Hepatocyte (in vitro differentiated cells): ENCODE measurements around the gene NEUROG1. TPM values are rescaled to one million over a fixed set of nuclear protein-coding genes. Genes with fewer than 3 reads are reported as not detected.
A peak's percentile ranks its signal among the peaks of the same experiment; 100 is the strongest.

ENCODE experiments used
- DNase-seq: peaks from one replicate; pipeline ENCODE4 v3.0.0-alpha.2; 2016; ENCODE audit warnings: low spot score
- H2AFZ ChIP-seq: fragments of 200-600 bp; sonication (generic); 2 replicates; pipeline ENCODE4 v1.6.0; 2016; ENCODE audit warnings: antibody characterized with exemption, mild to moderate bottlenecking
- H3K27ac ChIP-seq: fragments of 200-600 bp; sonication (generic); 2 replicates; pipeline ENCODE4 v1.5.1; 2016; ENCODE audit warnings: mild to moderate bottlenecking
- H3K27me3 ChIP-seq: fragments of 200-600 bp; sonication (generic); 2 replicates; pipeline ENCODE4 v1.6.1; 2016
- H3K36me3 ChIP-seq: fragments of 200-600 bp; sonication (generic); replicated peaks from 2 replicates; pipeline ENCODE4 v1.5.1; 2016; ENCODE audit warnings: low read depth; ENCODE audit not compliant: insufficient read depth
- H3K4me1 ChIP-seq: fragments of 200-600 bp; sonication (generic); 2 replicates; pipeline ENCODE4 v1.5.1; 2016; ENCODE audit warnings: mild to moderate bottlenecking, moderate library complexity; ENCODE audit not compliant: insufficient read depth
- H3K4me2 ChIP-seq: fragments of 200-600 bp; sonication (generic); 2 replicates; pipeline ENCODE4 v1.6.0; 2016
- H3K4me3 ChIP-seq: fragments of 200-600 bp; sonication (generic); 2 replicates; pipeline ENCODE4 v1.5.1; 2016; ENCODE audit warnings: mild to moderate bottlenecking
- H3K79me2 ChIP-seq: fragments of 200-600 bp; sonication (generic); 2 replicates; pipeline ENCODE4 v1.6.0; 2017; ENCODE audit warnings: mild to moderate bottlenecking
- H3K9me2 ChIP-seq: fragments of 200-600 bp; sonication (generic); replicated peaks from 2 replicates; pipeline ENCODE4 v1.6.0; 2017; ENCODE audit warnings: mild to moderate bottlenecking; ENCODE audit not compliant: insufficient read depth
- H3K9me3 ChIP-seq: fragments of 200-600 bp; sonication (generic); 2 replicates; pipeline ENCODE4 v1.5.1; 2016; ENCODE audit warnings: low read depth, mild to moderate bottlenecking
- H4K20me1 ChIP-seq: fragments of 200-600 bp; sonication (generic); 2 replicates; pipeline ENCODE4 v1.6.0; 2016; ENCODE audit warnings: mild to moderate bottlenecking; ENCODE audit not compliant: insufficient read depth, poor library complexity, severe bottlenecking
- EZH2 ChIP-seq: fragments of 200-600 bp; sonication (generic); IDR thresholded peaks from 2 replicates; pipeline ENCODE4 v1.6.1; 2016; ENCODE audit warnings: antibody characterized with exemption, mild to moderate bottlenecking, borderline replicate concordance
- EZH2phosphoT487 ChIP-seq: fragments of 200-600 bp; sonication (generic); IDR thresholded peaks from one replicate; pipeline ENCODE4 v1.6.1; 2018; ENCODE audit warnings: antibody characterized with exemption, mild to moderate bottlenecking, low read depth, moderate library complexity; ENCODE audit not compliant: unreplicated experiment, severe bottlenecking
- WGBS: methylation state at CpG from one replicate; pipeline ENCODE4 v1.1.6; 2016; ENCODE audit warnings: low lambda C conversion rate; ENCODE audit errors: missing lambda C conversion rate; 5-methylcytosine and 5-hydroxymethylcytosine counted together
- polyA plus RNA-seq: library from polyadenylated mRNA; unstranded; fragments of >200 nt; fragmentation: Nextera tagmentation; extraction: Ambion mirVana; gene quantifications from 2 replicates; pipeline ENCODE4 v1.2.1, GENCODE V29; 2016
- total RNA-seq: library from RNA; depleted of rRNA; stranded (reverse); fragments of >200 nt; gene quantifications from 2 replicates; pipeline ENCODE4 v1.2.3, GENCODE V29; 2014
- TF ChIP-seq, protein P1 (sequence below): fragments of 200-600 bp; sonication (generic); IDR thresholded peaks from 2 replicates; pipeline ENCODE4 v1.5.1; 2016; ENCODE audit warnings: antibody characterized with exemption, mild to moderate bottlenecking; ENCODE audit not compliant: poor library complexity

NEUROG1 gene
- total and polyA plus RNA-seq, 2 experiments from 2014 or later = not detected

DNA sequence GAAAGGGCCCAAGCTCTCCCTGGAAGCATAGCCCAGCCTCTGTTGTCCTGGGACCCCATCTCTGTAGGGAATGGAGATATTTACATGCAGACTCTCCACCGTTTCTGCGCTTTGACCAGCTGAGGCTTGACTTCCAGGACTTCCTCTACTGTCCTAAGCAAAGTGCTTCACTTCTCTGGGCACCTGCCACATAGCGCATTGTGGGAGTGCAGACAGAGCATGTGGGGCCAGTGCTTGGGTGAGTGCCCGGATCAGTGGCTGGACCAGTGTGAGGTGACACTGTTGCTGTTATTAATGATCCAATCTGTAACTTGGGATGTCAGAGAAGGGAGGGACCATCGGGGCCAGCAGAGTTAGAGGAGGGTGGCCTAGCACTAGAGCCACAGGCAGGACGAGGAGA lies 32.5 kb upstream of the NEUROG1 start:
- Histone ChIP-seq H3K36me3 (no peaks in the 10 kb centered on the region), H3K79me2 (no peaks in the 10 kb centered on the region), H3K27ac (no peak overlapping the region), H3K9me3 (no peaks in the 10 kb centered on the region), H3K4me2 (no peak overlapping the region), H3K27me3 (no peaks in the 10 kb centered on the region), H2AFZ (no peak overlapping the region), H4K20me1 (no peaks in the 10 kb centered on the region), H3K4me1 (no peaks in the 10 kb centered on the region), H3K4me3 (no peak overlapping the region), H3K9me2 (no peaks in the 10 kb centered on the region)
- TF ChIP-seq EZH2 = no peak
- DNase-seq = no peak
- 87% methylated on average over 6 of the region's 6 CpGs for WGBS

DNA sequence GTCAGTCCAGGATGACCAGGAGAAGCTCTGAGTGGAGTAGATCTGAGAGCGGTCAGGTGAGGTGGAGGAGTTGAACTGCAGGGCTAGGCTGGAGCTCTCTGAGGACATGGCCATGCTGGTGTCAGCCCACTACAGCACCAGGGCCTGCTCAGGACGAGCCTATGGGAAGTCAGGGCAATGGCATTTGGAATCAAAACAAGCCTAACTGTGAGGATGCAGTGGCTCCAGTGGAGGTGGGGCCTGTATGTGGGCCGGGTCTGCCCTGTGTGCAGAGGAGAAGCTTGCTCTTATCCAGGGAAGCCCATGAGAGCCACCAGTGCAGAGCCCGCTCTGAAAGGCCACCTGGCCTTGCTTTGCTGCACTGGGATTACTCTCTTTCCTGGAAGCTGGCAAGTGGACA lies 31.9 kb upstream of the NEUROG1 start:
- no peaks in the 10 kb centered on the region for H3K36me3 ChIP-seq
- no peaks in the 10 kb centered on the region for H3K79me2 ChIP-seq
- H3K4me1 ChIP-seq = no peaks in the 10 kb centered on the region
- no peaks in the 10 kb centered on the region for H4K20me1 ChIP-seq
- no peak overlapping the region for H3K4me3 ChIP-seq
- H3K27ac ChIP-seq = no peak overlapping the region
- H3K27me3 ChIP-seq = no peaks in the 10 kb centered on the region
- no peaks in the 10 kb centered on the region for H3K9me3 ChIP-seq
- no peak for DNase-seq
- TF ChIP-seq EZH2 (no peak), EZH2phosphoT487 (no peak)
- TF ChIP-seq, protein P1, sequence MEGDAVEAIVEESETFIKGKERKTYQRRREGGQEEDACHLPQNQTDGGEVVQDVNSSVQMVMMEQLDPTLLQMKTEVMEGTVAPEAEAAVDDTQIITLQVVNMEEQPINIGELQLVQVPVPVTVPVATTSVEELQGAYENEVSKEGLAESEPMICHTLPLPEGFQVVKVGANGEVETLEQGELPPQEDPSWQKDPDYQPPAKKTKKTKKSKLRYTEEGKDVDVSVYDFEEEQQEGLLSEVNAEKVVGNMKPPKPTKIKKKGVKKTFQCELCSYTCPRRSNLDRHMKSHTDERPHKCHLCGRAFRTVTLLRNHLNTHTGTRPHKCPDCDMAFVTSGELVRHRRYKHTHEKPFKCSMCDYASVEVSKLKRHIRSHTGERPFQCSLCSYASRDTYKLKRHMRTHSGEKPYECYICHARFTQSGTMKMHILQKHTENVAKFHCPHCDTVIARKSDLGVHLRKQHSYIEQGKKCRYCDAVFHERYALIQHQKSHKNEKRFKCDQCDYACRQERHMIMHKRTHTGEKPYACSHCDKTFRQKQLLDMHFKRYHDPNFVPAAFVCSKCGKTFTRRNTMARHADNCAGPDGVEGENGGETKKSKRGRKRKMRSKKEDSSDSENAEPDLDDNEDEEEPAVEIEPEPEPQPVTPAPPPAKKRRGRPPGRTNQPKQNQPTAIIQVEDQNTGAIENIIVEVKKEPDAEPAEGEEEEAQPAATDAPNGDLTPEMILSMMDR = no peak
- H3K4me2 ChIP-seq = no peak overlapping the region
- H2AFZ ChIP-seq = no peak overlapping the region
- no peaks in the 10 kb centered on the region for H3K9me2 ChIP-seq
- 73% methylated on average over 4 of the region's 4 CpGs for WGBS

DNA sequence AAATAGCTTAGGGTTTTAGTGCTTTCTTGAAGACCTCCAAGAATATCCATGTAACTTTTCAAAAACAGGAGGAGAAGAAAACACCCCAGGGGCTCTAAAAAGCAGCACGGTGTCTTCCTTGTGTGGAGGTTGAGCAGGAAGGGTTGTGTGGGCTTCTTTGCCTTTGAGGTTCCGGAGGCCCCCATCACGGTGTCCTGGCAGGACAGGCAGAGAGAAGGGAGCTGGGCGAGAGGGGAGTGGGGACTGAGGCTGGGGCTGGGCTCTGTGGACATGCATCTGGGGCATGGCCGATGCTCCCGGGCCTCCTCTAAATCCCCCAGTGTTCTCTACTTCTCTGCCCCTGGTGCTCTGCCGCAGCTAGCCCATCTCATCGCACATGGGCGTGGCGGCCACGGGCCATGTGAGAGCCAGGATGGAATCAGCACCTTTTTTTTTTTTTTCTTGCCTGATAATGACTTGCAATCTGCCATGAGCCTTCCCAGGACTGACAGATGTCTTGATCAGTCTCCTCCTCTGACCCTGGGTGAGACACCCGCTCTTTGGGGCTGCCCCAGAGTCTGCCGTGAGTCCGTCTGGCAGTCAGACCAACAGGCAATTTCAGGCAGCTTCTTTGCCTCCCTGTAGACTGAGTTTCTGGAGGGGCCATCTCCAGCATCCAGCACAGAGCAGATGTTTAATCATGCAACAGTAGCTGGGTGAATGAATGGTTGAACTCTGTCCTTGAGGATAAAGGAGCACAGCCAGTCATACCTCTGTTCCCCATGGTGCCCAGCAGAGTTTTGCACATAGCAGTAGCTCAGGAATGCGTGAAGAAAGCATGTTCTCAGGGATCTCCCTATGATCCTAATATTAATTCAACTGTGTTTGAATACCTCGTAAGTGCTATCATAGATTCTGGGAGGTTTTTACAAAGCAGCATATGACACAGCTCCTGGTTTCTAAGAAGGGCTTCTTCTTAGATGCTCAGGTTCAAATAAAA lies 30.9 kb upstream of the NEUROG1 start:
- Histone ChIP-seq H3K79me2 (no peaks in the 10 kb centered on the region), H3K27me3 (no peaks in the 10 kb centered on the region), H3K36me3 (no peaks in the 10 kb centered on the region), H2AFZ (no peak overlapping the region), H3K9me3 (no peaks in the 10 kb centered on the region), H3K4me3 (no peak overlapping the region), H3K4me2 (no peak overlapping the region), H3K4me1 (no peaks in the 10 kb centered on the region), H3K9me2 (no peaks in the 10 kb centered on the region), H4K20me1 (no peaks in the 10 kb centered on the region), H3K27ac (no peak overlapping the region)
- no peak for DNase-seq
- TF ChIP-seq EZH2phosphoT487 (no peak), EZH2 (no peak)
- TF ChIP-seq, protein P1 = no peak
- 90% methylated on average over 16 of the region's 16 CpGs for WGBS

DNA sequence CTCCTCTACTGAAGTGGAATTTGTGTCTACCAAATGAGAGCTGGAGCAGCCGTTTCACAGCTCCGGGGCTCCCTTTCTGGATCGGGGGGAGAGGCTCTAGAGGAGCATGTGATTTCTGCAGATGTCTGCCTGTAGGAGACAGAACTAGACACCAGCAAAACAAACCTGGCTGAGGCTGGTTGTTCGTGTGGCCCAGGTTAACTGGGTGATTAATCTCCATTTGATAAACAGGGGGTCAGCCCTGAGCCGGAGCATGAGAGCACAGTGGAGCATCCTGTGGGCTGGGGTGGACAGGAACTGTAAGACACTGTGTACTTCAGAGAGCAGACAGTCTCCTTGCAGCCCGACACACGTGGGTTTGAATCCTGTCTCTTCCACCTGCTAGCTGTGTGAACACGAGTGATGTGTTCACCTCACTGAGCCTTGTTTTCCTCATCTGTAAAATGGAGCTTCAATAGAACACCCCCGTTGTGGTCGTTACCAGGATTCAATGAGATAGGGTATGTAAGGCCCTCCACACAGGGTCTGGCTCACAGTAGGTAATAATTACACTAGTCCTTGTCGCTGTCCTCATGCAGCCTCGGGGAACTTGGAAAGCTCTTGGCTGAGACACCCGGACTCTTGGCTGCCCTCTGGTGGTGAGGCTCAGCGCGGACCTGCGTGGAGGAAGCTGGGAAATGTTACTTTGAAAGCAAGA lies 30.1 kb upstream of the NEUROG1 start:
- Histone ChIP-seq H3K9me3 (no peaks in the 10 kb centered on the region), H3K4me2 (no peak overlapping the region), H3K4me1 (peaks cover 4% of the 10 kb centered on the region), H3K27me3 (no peaks in the 10 kb centered on the region), H4K20me1 (no peaks in the 10 kb centered on the region), H3K4me3 (no peak overlapping the region), H2AFZ (no peak overlapping the region), H3K36me3 (no peaks in the 10 kb centered on the region), H3K9me2 (no peaks in the 10 kb centered on the region), H3K79me2 (no peaks in the 10 kb centered on the region), H3K27ac (no peak overlapping the region)
- no peak for TF ChIP-seq EZH2phosphoT487
- TF ChIP-seq, protein P1 = peak; percentile 75
- peak; percentile 76 for DNase-seq
- 41% methylated on average over 16 of the region's 16 CpGs for WGBS
